H9 (cell line): Measurements from ENCODE around the gene MAP3K10. TPM values are rescaled to one million over a fixed set of nuclear protein-coding genes. Genes with fewer than 3 reads are reported as not detected.

Source experiments
- DNase-seq: peaks from one replicate; pipeline ENCODE4 v3.0.0-alpha.2; 2017
- H2AFZ ChIP-seq: one replicate; pipeline ENCODE4 v1.6.1; 2013; ENCODE audit warnings: mild to moderate bottlenecking, low read length, control low read depth, moderate library complexity
- H2AK5ac ChIP-seq: 2 replicates; pipeline ENCODE4 v1.6.1; 2013; ENCODE audit warnings: low read length, control low read depth, mixed read lengths; ENCODE audit not compliant: insufficient read length
- H2BK120ac ChIP-seq: one replicate; pipeline ENCODE4 v1.6.1; 2013; ENCODE audit warnings: low read depth, mild to moderate bottlenecking, low read length, control low read depth, inconsistent platforms; ENCODE audit not compliant: poor library complexity, severe bottlenecking
- H2BK12ac ChIP-seq: 2 replicates; pipeline ENCODE4 v1.6.1; 2013; ENCODE audit warnings: low read length, control low read depth, mixed read lengths, low read depth; ENCODE audit not compliant: insufficient read length
- H2BK15ac ChIP-seq: 2 replicates; pipeline ENCODE4 v1.6.1; 2013; ENCODE audit warnings: low read depth, low read length, control low read depth
- H2BK20ac ChIP-seq: one replicate; pipeline ENCODE4 v1.6.1; 2013; ENCODE audit warnings: low read depth, mild to moderate bottlenecking, low read length, control low read depth, inconsistent platforms; ENCODE audit not compliant: poor library complexity, severe bottlenecking
- H2BK5ac ChIP-seq: 2 replicates; pipeline ENCODE4 v1.6.1; 2013; ENCODE audit warnings: low read length, control low read depth, mixed read lengths; ENCODE audit not compliant: insufficient read length
- H3K14ac ChIP-seq: 2 replicates; pipeline ENCODE4 v1.6.1; 2013; ENCODE audit warnings: low read length, control low read depth; ENCODE audit not compliant: insufficient read depth
- H3K18ac ChIP-seq: 2 replicates; pipeline ENCODE4 v1.6.1; 2013; ENCODE audit warnings: low read depth, mild to moderate bottlenecking, mixed read lengths, low read length, control low read depth; ENCODE audit not compliant: insufficient read length
- H3K23ac ChIP-seq: 2 replicates; pipeline ENCODE4 v1.6.1; 2013; ENCODE audit warnings: low read length, control low read depth, mixed read lengths, low read depth; ENCODE audit not compliant: insufficient read length
- H3K23me2 ChIP-seq: 2 replicates; pipeline ENCODE4 v1.6.1; 2013; ENCODE audit warnings: low read depth, mild to moderate bottlenecking, mixed read lengths, low read length, control low read depth; ENCODE audit not compliant: insufficient read length, poor library complexity, severe bottlenecking
- H3K27ac ChIP-seq: 2 replicates; pipeline ENCODE4 v1.5.1; 2013; ENCODE audit warnings: low read length, control low read depth, mixed read lengths, low read depth; ENCODE audit not compliant: insufficient read length
- H3K27me3 ChIP-seq: 2 replicates; pipeline ENCODE4 v1.6.1; 2013; ENCODE audit warnings: low read length, control low read depth, inconsistent platforms; ENCODE audit not compliant: insufficient read depth
- H3K4ac ChIP-seq: 2 replicates; pipeline ENCODE4 v1.6.1; 2013; ENCODE audit warnings: low read depth, mild to moderate bottlenecking, control low read depth, inconsistent platforms, low read length, moderate library complexity
- H3K4me1 ChIP-seq: 2 replicates; pipeline ENCODE4 v1.6.1; 2013; ENCODE audit warnings: low read length, control low read depth, inconsistent platforms; ENCODE audit not compliant: insufficient read depth
- H3K4me2 ChIP-seq: 2 replicates; pipeline ENCODE4 v1.6.1; 2013; ENCODE audit warnings: low read length, control low read depth, mixed read lengths; ENCODE audit not compliant: insufficient read length, insufficient read depth
- H3K56ac ChIP-seq: 2 replicates; pipeline ENCODE4 v1.6.1; 2013; ENCODE audit warnings: low read depth, mild to moderate bottlenecking, mixed read lengths, low read length, control low read depth; ENCODE audit not compliant: insufficient read length
- H3K79me1 ChIP-seq: 2 replicates; pipeline ENCODE4 v1.6.1; 2013; ENCODE audit warnings: low read depth, mild to moderate bottlenecking, moderate library complexity, low read length, control low read depth, inconsistent platforms; ENCODE audit not compliant: insufficient read depth, poor library complexity, severe bottlenecking
- H3K79me2 ChIP-seq: 2 replicates; pipeline ENCODE4 v1.6.1; 2013; ENCODE audit warnings: low read length, control low read depth, inconsistent platforms; ENCODE audit not compliant: insufficient read depth
- H3K9ac ChIP-seq: 2 replicates; pipeline ENCODE4 v1.6.1; 2013; ENCODE audit warnings: low read length, control low read depth, mixed read lengths; ENCODE audit not compliant: insufficient read length; ENCODE audit errors: extremely low read depth
- H3K9me3 ChIP-seq: one replicate; pipeline ENCODE4 v1.6.1; 2013; ENCODE audit warnings: low read depth, low read length, inconsistent platforms; ENCODE audit not compliant: control insufficient read depth
- H3T11ph ChIP-seq: one replicate; pipeline ENCODE4 v1.6.1; 2013; ENCODE audit warnings: mild to moderate bottlenecking, low read length, control low read depth, inconsistent platforms
- H4K20me1 ChIP-seq: one replicate; pipeline ENCODE4 v1.6.1; 2013; ENCODE audit not compliant: control insufficient read depth, insufficient read length, insufficient read depth
- H4K5ac ChIP-seq: 2 replicates; pipeline ENCODE4 v1.6.1; 2013; ENCODE audit warnings: low read depth, mild to moderate bottlenecking, mixed read lengths, low read length, control low read depth; ENCODE audit not compliant: insufficient read length
- H4K8ac ChIP-seq: replicated peaks from 2 replicates; pipeline ENCODE4 v1.6.1; 2013; ENCODE audit warnings: low read length, control low read depth, mixed read lengths, low read depth; ENCODE audit not compliant: insufficient read length
- H4K91ac ChIP-seq: 2 replicates; pipeline ENCODE4 v1.6.1; 2013; ENCODE audit warnings: low read depth, mild to moderate bottlenecking, moderate library complexity, mixed read lengths, low read length, control low read depth; ENCODE audit not compliant: insufficient read length
- H3K27ac Mint-ChIP-seq, 3 experiments: 2 replicates in 2 of 3; 3 replicates in 1 of 3; pipeline ENCODE4 v1.8.0; 2020 to 2021; ENCODE audit warnings: mixed read lengths in 3 of 3, mild to moderate bottlenecking in 1 of 3, moderate library complexity in 1 of 3
- H3K27me3 Mint-ChIP-seq: 2 replicates; pipeline ENCODE4 v1.8.0; 2021; ENCODE audit warnings: low read depth, mild to moderate bottlenecking, moderate library complexity, mixed read lengths
- H3K36me3 Mint-ChIP-seq, 3 experiments: 2 replicates in 2 of 3; 3 replicates in 1 of 3; pipeline ENCODE4 v1.8.0; 2020 to 2021; ENCODE audit warnings: low read depth in 3 of 3, mixed read lengths in 3 of 3; ENCODE audit not compliant: insufficient read depth in 1 of 3
- H3K4me1 Mint-ChIP-seq, 2 experiments: 2 replicates each; pipeline ENCODE4 v1.8.0; 2020; ENCODE audit warnings: mixed read lengths in 2 of 2
- H3K4me3 Mint-ChIP-seq, 2 experiments: 2 replicates in 1 of 2; 3 replicates in 1 of 2; pipeline ENCODE4 v1.8.0; 2020 to 2021; ENCODE audit warnings: mild to moderate bottlenecking in 2 of 2, mixed read lengths in 2 of 2, moderate library complexity in 1 of 2
- H3K9me3 Mint-ChIP-seq, 2 experiments: 2 replicates in 1 of 2; 3 replicates in 1 of 2; pipeline ENCODE4 v1.8.0; 2020; ENCODE audit warnings: mild to moderate bottlenecking in 2 of 2, mixed read lengths in 2 of 2, moderate library complexity in 1 of 2
- WGBS: extraction: QIAGEN DNeasy Blood & Tissue Kit; methylation state at CpG from one replicate; pipeline ENCODE4 v1.1.7; 2013; ENCODE audit warnings: missing lambda C conversion rate, low lambda C conversion rate, mixed read lengths; ENCODE audit not compliant: insufficient read length; ENCODE audit errors: extremely low coverage; 5-methylcytosine and 5-hydroxymethylcytosine counted together
- total RNA-seq: library from RNA; stranded (reverse); gene quantifications from 2 replicates; pipeline ENCODE4 v1.2.1, GENCODE V29; 2021
- TF ChIP-seq, protein P1 (sequence below): fragments of 200-600 bp; sonication (generic); conservative IDR thresholded peaks from 3 replicates; pipeline ENCODE4 v1.8.0; 2021; ENCODE audit warnings: antibody characterized with exemption, mild to moderate bottlenecking

Gene MAP3K10
- total RNA-seq, 1 experiment from 2014 or later: 19.0 TPM

- H3K4me1 ChIP-seq: peaks cover 2% of the 10 kb centered on the region; the same call in 1 of the 2 replicates
- H2BK12ac ChIP-seq: no peak overlapping the region
- H4K8ac ChIP-seq: no peak overlapping the region
- DNase-seq: no peak
- no peaks in the 10 kb centered on the region for H3K27me3 ChIP-seq
- no peaks in the 10 kb centered on the region for H3K9me3 Mint-ChIP-seq
- H3K4me1 Mint-ChIP-seq: peaks cover 16 to 19% of the 10 kb centered on the region in 2 experiments
- H3K27ac ChIP-seq: no peak overlapping the region
- no peak overlapping the region for H3K14ac ChIP-seq
- no peak overlapping the region for H4K5ac ChIP-seq
- H3K9ac ChIP-seq: no peak overlapping the region
- no peak overlapping the region for H3K4me3 Mint-ChIP-seq
- H2BK120ac ChIP-seq: no peak overlapping the region
- H2AK5ac ChIP-seq: no peak overlapping the region
- H3K79me2 ChIP-seq: no peaks in the 10 kb centered on the region
- no peak overlapping the region for H2BK15ac ChIP-seq
- no peaks in the 10 kb centered on the region for H4K20me1 ChIP-seq
- no peaks in the 10 kb centered on the region for H3K23me2 ChIP-seq
- no peak overlapping the region for H3K18ac ChIP-seq
- no peak overlapping the region for H3K4me2 ChIP-seq
- H3K79me1 ChIP-seq: no peaks in the 10 kb centered on the region
- H2BK5ac ChIP-seq: no peak overlapping the region
- no peak overlapping the region for H3K4ac ChIP-seq
- H4K91ac ChIP-seq: no peak overlapping the region
- H2BK20ac ChIP-seq: no peak overlapping the region
- H3K9me3 ChIP-seq: no peaks in the 10 kb centered on the region
- WGBS: no CpG with 5 or more reads among the region's 20 CpGs
- no peak overlapping the region for H3K56ac ChIP-seq
- no peak overlapping the region for H3T11ph ChIP-seq
- peaks cover 7 to 29% (median 27%) of the 10 kb centered on the region in 3 experiments; a peak in 6 of 7 replicates for H3K36me3 Mint-ChIP-seq
- no peak overlapping the region for H3K23ac ChIP-seq
- H2AFZ ChIP-seq: no peak overlapping the region
- H3K27ac Mint-ChIP-seq: peak overlapping the region in 1 of 3 experiments; percentile 83; a peak in 2 of 7 replicates
- TF ChIP-seq, protein P1, sequence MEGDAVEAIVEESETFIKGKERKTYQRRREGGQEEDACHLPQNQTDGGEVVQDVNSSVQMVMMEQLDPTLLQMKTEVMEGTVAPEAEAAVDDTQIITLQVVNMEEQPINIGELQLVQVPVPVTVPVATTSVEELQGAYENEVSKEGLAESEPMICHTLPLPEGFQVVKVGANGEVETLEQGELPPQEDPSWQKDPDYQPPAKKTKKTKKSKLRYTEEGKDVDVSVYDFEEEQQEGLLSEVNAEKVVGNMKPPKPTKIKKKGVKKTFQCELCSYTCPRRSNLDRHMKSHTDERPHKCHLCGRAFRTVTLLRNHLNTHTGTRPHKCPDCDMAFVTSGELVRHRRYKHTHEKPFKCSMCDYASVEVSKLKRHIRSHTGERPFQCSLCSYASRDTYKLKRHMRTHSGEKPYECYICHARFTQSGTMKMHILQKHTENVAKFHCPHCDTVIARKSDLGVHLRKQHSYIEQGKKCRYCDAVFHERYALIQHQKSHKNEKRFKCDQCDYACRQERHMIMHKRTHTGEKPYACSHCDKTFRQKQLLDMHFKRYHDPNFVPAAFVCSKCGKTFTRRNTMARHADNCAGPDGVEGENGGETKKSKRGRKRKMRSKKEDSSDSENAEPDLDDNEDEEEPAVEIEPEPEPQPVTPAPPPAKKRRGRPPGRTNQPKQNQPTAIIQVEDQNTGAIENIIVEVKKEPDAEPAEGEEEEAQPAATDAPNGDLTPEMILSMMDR: no peak
- H3K27me3 Mint-ChIP-seq: no peaks in the 10 kb centered on the region; the same call in 1 of the 2 replicates
Measured at GRCh38 chr19:40233811-40234389, 42.7 kb downstream of the MAP3K10 start.
